Measurements from ENCODE around the gene VAPA.
A peak's percentile ranks its signal among the peaks of the same experiment; 100 is the strongest.

GRCh38 chr18:9914584-9915290 lies 921 bp downstream of the VAPA start:
- TF ChIP-seq CTCF (IDR thresholded peaks at IDR 0.05) (no peak), POLR2A (IDR thresholded peaks at IDR 0.05) (no peak), POLR2AphosphoS5 (IDR thresholded peaks at IDR 0.05; ENCODE audit: insufficient read depth in 1 of 2, low read depth in 1 of 2) (peak; percentile 21 to 76)

Data from vagina (tissue), 2 donors.